GM21381 (cell line): Measurements from ENCODE around the gene HOXD1.

Source experiments
- ATAC-seq: cut with Tn5 transposase; IDR thresholded peaks from one replicate; pipeline ENCODE4 v1.9.1; 2021; ENCODE audit warnings: mild to moderate bottlenecking, moderate library complexity; ENCODE audit not compliant: unreplicated experiment

The HOXD1 gene

GRCh38 chr2:176234940-176235339 lies 46.5 kb downstream of the HOXD1 start:
- no peak for ATAC-seq

DNA sequence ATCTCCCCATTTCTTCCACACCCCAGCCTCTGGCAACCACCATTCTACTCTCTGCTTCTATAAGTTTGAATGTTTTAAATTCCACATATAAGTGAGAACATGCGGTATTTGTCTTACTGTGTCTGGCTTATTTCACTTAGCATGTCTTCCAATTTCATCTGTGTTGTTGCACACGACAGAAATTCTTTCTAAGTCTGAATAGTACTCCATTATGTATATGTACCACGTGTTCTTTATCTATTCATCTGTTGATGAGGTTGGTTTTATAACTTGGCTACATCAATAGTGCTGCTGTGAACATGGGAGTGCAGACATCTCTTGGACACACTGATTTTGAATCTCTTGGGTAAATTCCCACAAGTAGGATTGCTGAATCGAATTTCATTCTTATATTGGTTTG lies 49.0 kb downstream of the HOXD1 start:
- ATAC-seq = no peak

DNA sequence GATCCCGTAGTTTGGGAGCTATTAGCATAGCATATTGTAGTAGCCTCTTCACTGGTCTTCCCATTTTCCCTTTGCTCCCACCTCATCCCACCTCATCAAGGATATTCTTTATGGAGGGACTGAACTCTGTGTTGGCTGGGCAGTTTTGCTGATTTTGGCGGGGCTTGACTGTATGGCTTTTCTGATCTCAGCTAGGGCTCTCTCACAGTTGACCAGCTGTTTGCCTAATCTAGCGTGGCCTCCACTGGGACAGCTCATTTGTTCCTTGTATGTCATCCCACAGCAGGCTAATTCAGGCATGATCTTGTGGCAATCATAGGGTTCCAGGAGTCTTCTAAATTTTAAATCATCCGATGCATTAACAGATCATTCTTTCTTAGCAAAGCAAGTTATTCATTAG lies 50.6 kb downstream of the HOXD1 start:
- ATAC-seq = no peak

- no peak for ATAC-seq
These were observed 51.8 kb downstream of the HOXD1 start for GRCh38 chr2:176240301-176240700.
